ENCODE data around the gene SLX4IP. TPM values are rescaled to one million over a fixed set of nuclear protein-coding genes. Genes with fewer than 3 reads are reported as not detected.

The SLX4IP gene
- total RNA-seq, 1 donor from 2014 or later = 6.8 TPM

DNA sequence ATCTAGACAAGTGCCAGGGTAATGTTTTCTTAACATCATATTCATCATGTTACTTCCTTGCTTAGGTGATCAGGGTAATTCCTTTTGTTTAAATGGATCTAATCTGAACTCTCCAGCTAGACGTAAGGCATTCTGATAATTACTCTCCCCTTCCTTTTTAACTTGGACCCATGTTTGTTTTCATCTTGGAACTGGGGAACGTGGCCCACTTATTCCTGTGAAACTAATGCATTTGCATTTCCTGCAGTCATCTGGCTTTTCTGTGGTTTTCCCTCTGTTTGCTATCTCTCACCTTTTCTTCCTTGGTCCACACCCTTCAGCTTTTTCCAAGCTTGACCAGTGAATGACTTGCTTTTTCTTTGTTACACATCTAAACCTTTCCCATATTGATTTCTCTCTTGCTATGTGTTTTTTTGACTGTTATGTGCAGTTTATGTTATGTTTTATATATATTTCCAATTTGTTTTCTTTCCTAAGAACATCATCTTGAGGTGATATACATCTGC is 33.3 kb downstream of the SLX4IP start:
- H3K9me3 Mint-ChIP-seq (ENCODE audit: unreplicated experiment) = no peaks in the 10 kb centered on the region
- peak overlapping the region; percentile 20 for H3K4me3 Mint-ChIP-seq (ENCODE audit: unreplicated experiment)
- H3K27ac Mint-ChIP-seq (ENCODE audit: unreplicated experiment) = peak overlapping the region; percentile 69
- DNase-seq (ENCODE audit: low spot score) = no peak
- H3K27me3 Mint-ChIP-seq (ENCODE audit: unreplicated experiment) = no peaks in the 10 kb centered on the region
- H3K36me3 Mint-ChIP-seq (ENCODE audit: low read depth, unreplicated experiment) = no peaks in the 10 kb centered on the region
- TF ChIP-seq, protein P1, sequence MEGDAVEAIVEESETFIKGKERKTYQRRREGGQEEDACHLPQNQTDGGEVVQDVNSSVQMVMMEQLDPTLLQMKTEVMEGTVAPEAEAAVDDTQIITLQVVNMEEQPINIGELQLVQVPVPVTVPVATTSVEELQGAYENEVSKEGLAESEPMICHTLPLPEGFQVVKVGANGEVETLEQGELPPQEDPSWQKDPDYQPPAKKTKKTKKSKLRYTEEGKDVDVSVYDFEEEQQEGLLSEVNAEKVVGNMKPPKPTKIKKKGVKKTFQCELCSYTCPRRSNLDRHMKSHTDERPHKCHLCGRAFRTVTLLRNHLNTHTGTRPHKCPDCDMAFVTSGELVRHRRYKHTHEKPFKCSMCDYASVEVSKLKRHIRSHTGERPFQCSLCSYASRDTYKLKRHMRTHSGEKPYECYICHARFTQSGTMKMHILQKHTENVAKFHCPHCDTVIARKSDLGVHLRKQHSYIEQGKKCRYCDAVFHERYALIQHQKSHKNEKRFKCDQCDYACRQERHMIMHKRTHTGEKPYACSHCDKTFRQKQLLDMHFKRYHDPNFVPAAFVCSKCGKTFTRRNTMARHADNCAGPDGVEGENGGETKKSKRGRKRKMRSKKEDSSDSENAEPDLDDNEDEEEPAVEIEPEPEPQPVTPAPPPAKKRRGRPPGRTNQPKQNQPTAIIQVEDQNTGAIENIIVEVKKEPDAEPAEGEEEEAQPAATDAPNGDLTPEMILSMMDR (IDR thresholded peaks at IDR 0.05; ENCODE audit: unreplicated experiment) = no peak
- peaks cover 39% of the 10 kb centered on the region for H3K4me1 Mint-ChIP-seq (ENCODE audit: unreplicated experiment)

DNA sequence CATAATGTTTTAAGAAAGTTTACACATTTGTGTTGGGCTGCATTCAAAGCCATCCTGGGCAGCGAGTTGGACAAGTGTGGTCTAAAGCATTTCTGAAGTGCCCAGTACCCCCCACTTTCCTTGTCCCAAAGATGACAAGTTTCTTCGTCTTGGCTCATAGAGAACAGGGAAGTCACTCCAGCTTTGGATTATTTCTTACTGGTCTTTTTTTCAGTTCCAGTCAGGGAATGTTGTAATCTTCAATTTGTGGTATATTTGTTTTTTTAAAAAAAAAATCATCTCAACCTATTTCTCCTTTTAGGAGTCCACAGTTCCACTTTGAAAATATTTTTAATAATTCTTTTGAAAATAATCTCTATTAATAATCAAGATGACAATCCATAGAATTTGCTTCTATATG is 34.0 kb downstream of the SLX4IP start:
- no peak overlapping the region for H3K27ac Mint-ChIP-seq (ENCODE audit: unreplicated experiment)
- H3K36me3 Mint-ChIP-seq (ENCODE audit: low read depth, unreplicated experiment) = no peaks in the 10 kb centered on the region
- TF ChIP-seq, protein P1 (IDR thresholded peaks at IDR 0.05; ENCODE audit: unreplicated experiment) = no peak
- H3K9me3 Mint-ChIP-seq (ENCODE audit: unreplicated experiment) = no peaks in the 10 kb centered on the region
- H3K27me3 Mint-ChIP-seq (ENCODE audit: unreplicated experiment) = no peaks in the 10 kb centered on the region
- no peak overlapping the region for H3K4me3 Mint-ChIP-seq (ENCODE audit: unreplicated experiment)
- DNase-seq (ENCODE audit: low spot score) = no peak
- peaks cover 39% of the 10 kb centered on the region for H3K4me1 Mint-ChIP-seq (ENCODE audit: unreplicated experiment)

DNA sequence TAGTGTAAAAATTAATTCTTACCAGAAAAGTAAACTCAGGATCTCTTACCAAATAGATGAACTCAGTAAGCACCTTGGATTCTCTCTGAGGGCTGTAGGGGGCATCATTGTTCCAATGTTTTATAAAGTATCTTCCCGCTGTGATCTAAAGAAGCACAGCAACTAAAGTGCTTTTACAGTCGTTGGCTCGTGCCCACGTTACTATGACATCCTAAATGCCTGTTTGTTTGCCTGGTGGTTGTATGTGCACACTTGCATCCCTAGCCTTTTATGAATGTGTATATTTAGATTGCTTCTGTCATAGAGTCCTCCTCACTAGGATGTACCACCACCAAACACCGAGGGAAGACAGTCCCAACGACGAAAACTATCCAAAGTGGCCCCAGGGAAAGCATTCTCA is 34.5 kb downstream of the SLX4IP start:
- Mint-ChIP-seq H3K4me3 (ENCODE audit: unreplicated experiment) (no peak overlapping the region), H3K9me3 (ENCODE audit: unreplicated experiment) (no peaks in the 10 kb centered on the region), H3K36me3 (ENCODE audit: low read depth, unreplicated experiment) (no peaks in the 10 kb centered on the region), H3K27ac (ENCODE audit: unreplicated experiment) (peak overlapping the region; percentile 44), H3K4me1 (ENCODE audit: unreplicated experiment) (peaks cover 43% of the 10 kb centered on the region), H3K27me3 (ENCODE audit: unreplicated experiment) (peaks cover 1% of the 10 kb centered on the region)
- TF ChIP-seq, protein P1 (IDR thresholded peaks at IDR 0.05; ENCODE audit: unreplicated experiment) = peak; percentile 45
- peak; percentile 16 for DNase-seq (ENCODE audit: low spot score)

DNA sequence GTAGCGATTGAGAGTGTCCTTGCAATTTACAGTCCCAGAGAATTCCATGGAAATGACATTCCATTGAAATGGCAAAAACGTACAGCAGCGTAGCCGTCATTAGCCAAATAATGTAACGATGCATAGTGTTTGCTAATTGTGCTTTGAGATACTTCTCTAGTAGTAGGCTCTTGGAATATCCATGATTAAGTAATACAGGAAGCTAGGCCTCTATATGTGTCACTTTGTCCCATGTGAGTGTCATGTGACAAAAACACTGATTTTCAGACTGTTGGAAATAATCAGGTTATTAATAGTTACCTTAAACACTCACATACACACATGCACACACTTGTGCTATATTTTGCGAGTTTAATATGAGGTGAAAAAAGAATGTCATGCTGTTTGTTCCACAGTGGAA is 35.2 kb downstream of the SLX4IP start:
- no peaks in the 10 kb centered on the region for H3K36me3 Mint-ChIP-seq (ENCODE audit: low read depth, unreplicated experiment)
- no peak overlapping the region for H3K27ac Mint-ChIP-seq (ENCODE audit: unreplicated experiment)
- no peak overlapping the region for H3K4me3 Mint-ChIP-seq (ENCODE audit: unreplicated experiment)
- H3K4me1 Mint-ChIP-seq (ENCODE audit: unreplicated experiment) = peaks cover 46% of the 10 kb centered on the region
- H3K9me3 Mint-ChIP-seq (ENCODE audit: unreplicated experiment) = no peaks in the 10 kb centered on the region
- no peak for DNase-seq (ENCODE audit: low spot score)
- peaks cover 3% of the 10 kb centered on the region for H3K27me3 Mint-ChIP-seq (ENCODE audit: unreplicated experiment)
- TF ChIP-seq, protein P1 (IDR thresholded peaks at IDR 0.05; ENCODE audit: unreplicated experiment) = no peak

DNA sequence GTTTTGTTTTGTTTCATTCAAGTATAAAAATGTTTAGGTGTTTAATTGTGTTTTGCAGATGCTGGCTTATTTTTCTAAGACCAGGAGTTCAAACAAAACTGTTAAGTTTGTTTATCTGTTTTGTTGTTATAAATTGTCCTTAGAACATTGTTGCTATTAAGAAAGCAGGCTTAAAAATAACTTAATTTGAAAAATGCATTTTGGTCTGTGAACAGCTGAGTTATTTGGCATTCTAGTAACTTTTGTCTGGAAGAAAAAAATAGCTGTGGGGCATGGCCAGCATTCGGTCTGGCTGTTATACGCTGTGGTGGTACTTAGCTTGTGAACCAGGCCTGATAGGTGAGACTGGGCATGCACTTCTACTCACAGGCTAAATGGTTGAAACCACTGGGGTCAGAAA is 37.8 kb downstream of the SLX4IP start:
- H3K27ac Mint-ChIP-seq (ENCODE audit: unreplicated experiment) = no peak overlapping the region
- peaks cover 31% of the 10 kb centered on the region for H3K4me1 Mint-ChIP-seq (ENCODE audit: unreplicated experiment)
- no peaks in the 10 kb centered on the region for H3K9me3 Mint-ChIP-seq (ENCODE audit: unreplicated experiment)
- no peak for DNase-seq (ENCODE audit: low spot score)
- H3K4me3 Mint-ChIP-seq (ENCODE audit: unreplicated experiment) = no peak overlapping the region
- H3K27me3 Mint-ChIP-seq (ENCODE audit: unreplicated experiment) = peaks cover 3% of the 10 kb centered on the region
- H3K36me3 Mint-ChIP-seq (ENCODE audit: low read depth, unreplicated experiment) = no peaks in the 10 kb centered on the region
- TF ChIP-seq, protein P1 (IDR thresholded peaks at IDR 0.05; ENCODE audit: unreplicated experiment) = no peak

All from endothelial cell (in vitro differentiated cells).